ENCODE results near the gene MYADML2.

GRCh38 chr17:81951785-81952684 is 5.0 kb upstream of the MYADML2 start:
- TF ChIP-seq YY1 (IDR thresholded peaks at IDR 0.05; ENCODE audit: insufficient read depth, insufficient read length) (no peak), ZNF274 (IDR thresholded peaks at IDR 0.05; ENCODE audit: low read depth, low read length) (no peak), SUZ12 (IDR thresholded peaks at IDR 0.05; ENCODE audit: extremely low read depth, insufficient read depth, insufficient read length) (no peak)
